GM23248 (cell line): ENCODE measurements around the gene GMEB2. TPM values are rescaled to one million over a fixed set of nuclear protein-coding genes. Genes with fewer than 3 reads are reported as not detected.

Source experiments
- DNase-seq: peaks from one replicate; pipeline ENCODE4 v3.0.0-alpha.2; 2015
- H2AFZ ChIP-seq: fragments of 200-600 bp; sonication (generic); 2 replicates; pipeline ENCODE4 v1.6.1; 2016; ENCODE audit warnings: antibody characterized with exemption
- H3F3A ChIP-seq: fragments of 200-600 bp; sonication (generic); 2 replicates; pipeline ENCODE4 v1.6.1; 2016; ENCODE audit warnings: mild to moderate bottlenecking, antibody characterized with exemption, mixed run types; ENCODE audit not compliant: insufficient read depth
- H3K27ac ChIP-seq: fragments of 200-600 bp; sonication (generic); 2 replicates; pipeline ENCODE4 v1.5.1; 2016; ENCODE audit warnings: mild to moderate bottlenecking
- H3K27me3 ChIP-seq: fragments of 200-600 bp; sonication (generic); replicated peaks from 2 replicates; pipeline ENCODE4 v1.6.1; 2016; ENCODE audit warnings: mild to moderate bottlenecking; ENCODE audit not compliant: insufficient read depth
- H3K36me3 ChIP-seq: fragments of 200-600 bp; sonication (generic); 2 replicates; pipeline ENCODE4 v1.6.1; 2016; ENCODE audit warnings: low read depth, mild to moderate bottlenecking
- H3K4me1 ChIP-seq: fragments of 200-600 bp; sonication (generic); 2 replicates; pipeline ENCODE4 v1.6.1; 2016; ENCODE audit warnings: mild to moderate bottlenecking; ENCODE audit not compliant: insufficient read depth
- H3K4me2 ChIP-seq: fragments of 200-600 bp; sonication (generic); one replicate; pipeline ENCODE4 v1.6.1; 2016; ENCODE audit warnings: mild to moderate bottlenecking; ENCODE audit not compliant: unreplicated experiment
- H3K4me3 ChIP-seq: fragments of 200-600 bp; sonication (generic); 2 replicates; pipeline ENCODE4 v1.5.1; 2016; ENCODE audit warnings: mild to moderate bottlenecking
- H3K79me2 ChIP-seq: fragments of 200-600 bp; sonication (generic); 2 replicates; pipeline ENCODE4 v1.6.1; 2016; ENCODE audit warnings: mild to moderate bottlenecking; ENCODE audit not compliant: insufficient read depth
- H3K9ac ChIP-seq: fragments of 200-600 bp; sonication (generic); 2 replicates; pipeline ENCODE4 v1.6.1; 2016; ENCODE audit warnings: mild to moderate bottlenecking
- H3K9me2 ChIP-seq: fragments of 200-600 bp; sonication (generic); 2 replicates; pipeline ENCODE4 v1.6.1; 2016; ENCODE audit warnings: mixed run types, mild to moderate bottlenecking, moderate library complexity; ENCODE audit not compliant: insufficient read depth
- H3K9me3 ChIP-seq: fragments of 200-600 bp; sonication (generic); one replicate; pipeline ENCODE4 v1.6.1; 2017; ENCODE audit warnings: low read depth
- H4K20me1 ChIP-seq: fragments of 200-600 bp; sonication (generic); 2 replicates; pipeline ENCODE4 v1.6.0; 2016; ENCODE audit not compliant: insufficient read depth
- EZH2 ChIP-seq: fragments of 200-600 bp; sonication (generic); IDR thresholded peaks from 2 replicates; pipeline ENCODE4 v1.6.1; 2018; ENCODE audit warnings: antibody characterized with exemption, mild to moderate bottlenecking; ENCODE audit not compliant: insufficient read depth, poor library complexity, severe bottlenecking
- EZH2phosphoT487 ChIP-seq: fragments of 200-600 bp; sonication (generic); IDR thresholded peaks from 2 replicates; pipeline ENCODE4 v1.6.1; 2018; ENCODE audit warnings: antibody characterized with exemption, moderate library complexity, mild to moderate bottlenecking, low read depth; ENCODE audit not compliant: insufficient read depth
- WGBS, 2 experiments: methylation state at CpG; one replicate each; pipeline ENCODE4 v1.1.6; 2015 to 2017; ENCODE audit warnings: low lambda C conversion rate in 2 of 2, low coverage in 1 of 2; ENCODE audit errors: missing lambda C conversion rate in 2 of 2; 5-methylcytosine and 5-hydroxymethylcytosine counted together
- in situ Hi-C: fragments of 300-500 bp; cut with MboI; formaldehyde crosslinking; loops from 2 replicates; pipeline ENCODE4 v1.15.0; 2020
- polyA plus RNA-seq: library from polyadenylated mRNA; unstranded; fragments of >200 nt; fragmentation: Nextera tagmentation; extraction: Ambion mirVana; gene quantifications from 2 replicates; pipeline ENCODE4 v1.2.1, GENCODE V29; 2016
- total RNA-seq: library from RNA; depleted of rRNA; stranded (reverse); fragments of >200 nt; shearing (Covaris generic); gene quantifications from 2 replicates; pipeline ENCODE4 v1.2.3, GENCODE V29; 2014; rRNA removed

GMEB2 gene
- total and polyA plus RNA-seq, 2 experiments from 2014 or later, result 7.8 to 13.6 TPM

- no peak for TF ChIP-seq EZH2
- no peaks in the 10 kb centered on the region for H3K27me3 ChIP-seq
- H3K36me3 ChIP-seq, result no peaks in the 10 kb centered on the region
- 32 to 36% methylated on average over 38 to 47 of the region's 49 CpGs for WGBS, 2 experiments
- H3K4me1 ChIP-seq, result no peaks in the 10 kb centered on the region
- no peaks in the 10 kb centered on the region for H3K9me2 ChIP-seq
- H4K20me1 ChIP-seq, result no peaks in the 10 kb centered on the region
- DNase-seq, result peak; percentile 69
- no peak overlapping the region for H3K4me2 ChIP-seq
- H3K9me3 ChIP-seq, result no peaks in the 10 kb centered on the region
- H3F3A ChIP-seq, result no peaks in the 10 kb centered on the region
- H2AFZ ChIP-seq, result no peak overlapping the region
- no peak overlapping the region for H3K9ac ChIP-seq
- in situ Hi-C loops, result no loop called here
- H3K79me2 ChIP-seq, result no peaks in the 10 kb centered on the region
- no peak overlapping the region for H3K4me3 ChIP-seq
- H3K27ac ChIP-seq, result no peak overlapping the region
Measured at GRCh38 chr20:63540417-63541186, 86.3 kb downstream of the GMEB2 start.

GRCh38 chr20:63539441-63540370, 87.2 kb downstream of the GMEB2 start:
- Histone ChIP-seq H3K4me2 (no peak overlapping the region), H3K9ac (no peak overlapping the region), H3K27ac (no peak overlapping the region), H3K4me1 (no peaks in the 10 kb centered on the region), H3K36me3 (no peaks in the 10 kb centered on the region), H3K9me2 (no peaks in the 10 kb centered on the region), H3F3A (no peaks in the 10 kb centered on the region), H3K27me3 (no peaks in the 10 kb centered on the region), H3K4me3 (no peak overlapping the region), H2AFZ (no peak overlapping the region), H3K9me3 (no peaks in the 10 kb centered on the region), H3K79me2 (no peaks in the 10 kb centered on the region), H4K20me1 (no peaks in the 10 kb centered on the region)
- TF ChIP-seq EZH2phosphoT487 (no peak), EZH2 (no peak)
- in situ Hi-C loops, result no loop called here
- no peak for DNase-seq
- 84 to 86% methylated on average over 27 to 29 of the region's 29 CpGs for WGBS, 2 experiments

- Histone ChIP-seq H3K4me2 (no peak overlapping the region), H2AFZ (no peak overlapping the region), H4K20me1 (no peaks in the 10 kb centered on the region), H3K9me2 (no peaks in the 10 kb centered on the region), H3K4me3 (no peak overlapping the region), H3K9ac (no peak overlapping the region), H3K4me1 (no peaks in the 10 kb centered on the region), H3K79me2 (no peaks in the 10 kb centered on the region), H3F3A (no peaks in the 10 kb centered on the region), H3K27me3 (no peaks in the 10 kb centered on the region), H3K36me3 (no peaks in the 10 kb centered on the region), H3K27ac (no peak overlapping the region), H3K9me3 (no peaks in the 10 kb centered on the region)
- TF ChIP-seq EZH2 (no peak), EZH2phosphoT487 (no peak)
- WGBS, 2 experiments, result 80 to 86% methylated on average over 12 of the region's 12 CpGs
- no peak for DNase-seq
- in situ Hi-C loops, result no loop called here
Measured at GRCh38 chr20:63539092-63539430, 87.8 kb downstream of the GMEB2 start.

- no peak for DNase-seq
- WGBS, 2 experiments, result 54 to 68% methylated on average over 13 to 26 of the region's 27 CpGs
- in situ Hi-C loops, result no loop called here
- Histone ChIP-seq H3K79me2 (no peaks in the 10 kb centered on the region), H3K36me3 (no peaks in the 10 kb centered on the region), H3K9me2 (no peaks in the 10 kb centered on the region), H3K4me3 (peak overlapping the region; percentile 22; the same call in 1 of the 2 replicates), H3K9me3 (no peaks in the 10 kb centered on the region), H2AFZ (peak overlapping the region; percentile 72; the same call in 1 of the 2 replicates), H4K20me1 (no peaks in the 10 kb centered on the region), H3K4me2 (peak overlapping the region; percentile 17), H3K27ac (no peak overlapping the region), H3K9ac (no peak overlapping the region), H3F3A (no peaks in the 10 kb centered on the region), H3K4me1 (no peaks in the 10 kb centered on the region), H3K27me3 (no peaks in the 10 kb centered on the region)
- no peak for TF ChIP-seq EZH2
- no peak for TF ChIP-seq EZH2phosphoT487
Measured at GRCh38 chr20:63538204-63539091, 88.5 kb downstream of the GMEB2 start.

Other genes starting within 250 kb of the GMEB2 start
- not detected in 2 replicates for gene KCNQ2, start 154.4 kb downstream of the GMEB2 start, total RNA-seq
- gene KCNQ2, start 154.4 kb downstream of the GMEB2 start, polyA plus RNA-seq, result 0.38 TPM in 1 of 2 replicates, not detected in the other
- gene EEF1A2, start 128.0 kb downstream of the GMEB2 start, total RNA-seq, result 0.43 TPM in 1 of 2 replicates, not detected in the other
- not detected in 2 replicates for gene EEF1A2, start 128.0 kb downstream of the GMEB2 start, polyA plus RNA-seq
- 132 and 236 TPM in 2 replicates for gene PPDPF, start 106.3 kb downstream of the GMEB2 start, total RNA-seq
- gene PPDPF, start 106.3 kb downstream of the GMEB2 start, polyA plus RNA-seq, result 170 and 171 TPM in 2 replicates
- 0.13 TPM in 1 of 2 replicates, not detected in the other for gene PTK6, start 89.7 kb downstream of the GMEB2 start, total RNA-seq
- 0.06 TPM in 1 of 2 replicates, not detected in the other for gene PTK6, start 89.7 kb downstream of the GMEB2 start, polyA plus RNA-seq
- not detected in 2 replicates for gene SRMS, start 79.4 kb downstream of the GMEB2 start, total RNA-seq
- gene SRMS, start 79.4 kb downstream of the GMEB2 start, polyA plus RNA-seq, result not detected in 2 replicates
- gene FNDC11, start 72.9 kb downstream of the GMEB2 start, total RNA-seq, result 0.65 TPM in 1 of 2 replicates, not detected in the other
- gene FNDC11, start 72.9 kb downstream of the GMEB2 start, polyA plus RNA-seq, result 0.15 and 0.37 TPM in 2 replicates
- gene HELZ2, start 52.9 kb downstream of the GMEB2 start, total RNA-seq, result 17.5 and 25.2 TPM in 2 replicates
- gene HELZ2, start 52.9 kb downstream of the GMEB2 start, polyA plus RNA-seq, result 3.0 and 3.7 TPM in 2 replicates
- gene STMN3, start 26.3 kb upstream of the GMEB2 start, total RNA-seq, result 26.8 and 37.6 TPM in 2 replicates
- gene STMN3, start 26.3 kb upstream of the GMEB2 start, polyA plus RNA-seq, result 18.5 and 18.6 TPM in 2 replicates
- gene RTEL1, start 31.2 kb upstream of the GMEB2 start, total RNA-seq, result 15.6 and 30.7 TPM in 2 replicates
- gene RTEL1, start 31.2 kb upstream of the GMEB2 start, polyA plus RNA-seq, result 8.5 and 8.6 TPM in 2 replicates
- 36.9 and 39.9 TPM in 2 replicates for gene TNFRSF6B, start 69.6 kb upstream of the GMEB2 start, total RNA-seq
- 17.4 and 17.5 TPM in 2 replicates for gene TNFRSF6B, start 69.6 kb upstream of the GMEB2 start, polyA plus RNA-seq
- 61.4 and 65.9 TPM in 2 replicates for gene ARFRP1, start 80.9 kb upstream of the GMEB2 start, total RNA-seq
- 57.6 and 60.8 TPM in 2 replicates for gene ARFRP1, start 80.9 kb upstream of the GMEB2 start, polyA plus RNA-seq
- 26.2 and 28.5 TPM in 2 replicates for gene ZGPAT, start 80.9 kb upstream of the GMEB2 start, total RNA-seq
- gene ZGPAT, start 80.9 kb upstream of the GMEB2 start, polyA plus RNA-seq, result 19.9 and 22.7 TPM in 2 replicates
- gene LIME1, start 109.6 kb upstream of the GMEB2 start, total RNA-seq, result 14.1 and 32.0 TPM in 2 replicates
- gene LIME1, start 109.6 kb upstream of the GMEB2 start, polyA plus RNA-seq, result 2.4 and 3.7 TPM in 2 replicates
- 63.9 and 64.9 TPM in 2 replicates for gene SLC2A4RG, start 112.7 kb upstream of the GMEB2 start, total RNA-seq
- gene SLC2A4RG, start 112.7 kb upstream of the GMEB2 start, polyA plus RNA-seq, result 21.3 and 22.7 TPM in 2 replicates
- 1.9 and 3.9 TPM in 2 replicates for gene ZBTB46, start 204.2 kb upstream of the GMEB2 start, total RNA-seq
- 0.33 and 0.38 TPM in 2 replicates for gene ZBTB46, start 204.2 kb upstream of the GMEB2 start, polyA plus RNA-seq
- gene ABHD16B, start 234.4 kb upstream of the GMEB2 start, total RNA-seq, result not detected in 2 replicates
- not detected in 2 replicates for gene ABHD16B, start 234.4 kb upstream of the GMEB2 start, polyA plus RNA-seq
- 198 and 214 TPM in 2 replicates for gene TPD52L2, start 238.2 kb upstream of the GMEB2 start, total RNA-seq
- gene TPD52L2, start 238.2 kb upstream of the GMEB2 start, polyA plus RNA-seq, result 220 and 227 TPM in 2 replicates